SK-N-SH treated with all-trans-retinoic acid at 6 μM for 48 hours (cell line): ENCODE data around the gene BACH2.

ENCODE experiments used
- ATAC-seq: fragments of 200-7000 bp; cut with Tn5 transposase; 3 replicates; pipeline ENCODE4 v1.9.1; 2020; ENCODE audit warnings: mild to moderate bottlenecking, moderate library complexity
- ARNTL ChIP-seq: fragments of 450-650 bp; formaldehyde crosslinking; IDR thresholded peaks from 2 replicates; pipeline ENCODE4 v1.5.0; 2020; ENCODE audit warnings: low read depth, mild to moderate bottlenecking, moderate library complexity, borderline replicate concordance
- CSDC2 ChIP-seq: fragments of 250-450 bp; sonication (Bioruptor Pico); IDR thresholded peaks from 2 replicates; pipeline ENCODE4 v1.5.0; 2020; ENCODE audit warnings: mild to moderate bottlenecking, moderate library complexity
- ESRRG ChIP-seq: fragments of 250-450 bp; sonication (Bioruptor Pico); IDR thresholded peaks from 2 replicates; pipeline ENCODE4 v1.6.1; 2021; ENCODE audit warnings: mild to moderate bottlenecking
- GLIS3 ChIP-seq: fragments of 250-450 bp; sonication (Bioruptor Pico); IDR thresholded peaks from 2 replicates; pipeline ENCODE4 v1.5.0; 2020; ENCODE audit warnings: mild to moderate bottlenecking, moderate library complexity
- ISL1 ChIP-seq: fragments of 250-450 bp; sonication (Bioruptor Pico); IDR thresholded peaks from 2 replicates; pipeline ENCODE4 v2.1.2; 2022; ENCODE audit warnings: mild to moderate bottlenecking, moderate library complexity
- OSR1 ChIP-seq: fragments of 250-450 bp; sonication (Bioruptor Pico); IDR thresholded peaks from 2 replicates; pipeline ENCODE4 v1.8.0; 2022; ENCODE audit warnings: moderate library complexity, mild to moderate bottlenecking, inconsistent platforms
- PPARA ChIP-seq: fragments of 250-450 bp; sonication (Bioruptor Pico); IDR thresholded peaks from 2 replicates; pipeline ENCODE4 v1.5.0; 2020; ENCODE audit warnings: mild to moderate bottlenecking, borderline replicate concordance
- TCF4 ChIP-seq: fragments of 250-450 bp; sonication (Bioruptor Pico); IDR thresholded peaks from 2 replicates; pipeline ENCODE4 v1.8.0; 2021; ENCODE audit warnings: mild to moderate bottlenecking, moderate library complexity, borderline replicate concordance
- TOX ChIP-seq: fragments of 250-450 bp; sonication (Bioruptor Pico); IDR thresholded peaks from 2 replicates; pipeline ENCODE4 v1.8.0; 2021; ENCODE audit warnings: mild to moderate bottlenecking, moderate library complexity, borderline replicate concordance
- ZC3H10 ChIP-seq: fragments of 250-450 bp; sonication (Bioruptor Pico); IDR thresholded peaks from 2 replicates; pipeline ENCODE4 v1.5.1; 2021; ENCODE audit warnings: mild to moderate bottlenecking, moderate library complexity
- ZFP3 ChIP-seq: fragments of 250-450 bp; sonication (Bioruptor Pico); IDR thresholded peaks from 2 replicates; pipeline ENCODE4 v1.5.0; 2020; ENCODE audit warnings: mild to moderate bottlenecking, moderate library complexity
- ZFP30 ChIP-seq: fragments of 450-650 bp; formaldehyde crosslinking; IDR thresholded peaks from 2 replicates; pipeline ENCODE4 v1.5.0; 2022; ENCODE audit warnings: mild to moderate bottlenecking, moderate library complexity
- ZNF565 ChIP-seq: fragments of 450-650 bp; formaldehyde crosslinking; conservative IDR thresholded peaks from 2 replicates; pipeline ENCODE4 v1.5.0; 2020; ENCODE audit warnings: low read depth, mild to moderate bottlenecking, moderate library complexity
- ZNF70 ChIP-seq: fragments of 450-650 bp; formaldehyde crosslinking; IDR thresholded peaks from 2 replicates; pipeline ENCODE4 v1.5.0; 2020; ENCODE audit warnings: mild to moderate bottlenecking, moderate library complexity
- ZNF8 ChIP-seq: fragments of 450-650 bp; formaldehyde crosslinking; IDR thresholded peaks from 2 replicates; pipeline ENCODE4 v1.5.0; 2020; ENCODE audit warnings: mild to moderate bottlenecking, moderate library complexity
- TF ChIP-seq, protein P1 (sequence below): fragments of 250-450 bp; sonication (Bioruptor Pico); IDR thresholded peaks from 2 replicates; pipeline ENCODE4 v1.5.1; 2021; ENCODE audit warnings: mild to moderate bottlenecking, moderate library complexity
- TF ChIP-seq, protein P2 (sequence below): fragments of 250-450 bp; sonication (Bioruptor Pico); IDR thresholded peaks from 2 replicates; pipeline ENCODE4 v1.5.1; 2020; ENCODE audit warnings: low read depth, mild to moderate bottlenecking, moderate library complexity
- TF ChIP-seq, protein P3 (sequence below): fragments of 250-450 bp; sonication (Bioruptor Pico); IDR thresholded peaks from 2 replicates; pipeline ENCODE4 v1.8.0; 2020; ENCODE audit warnings: mild to moderate bottlenecking, moderate library complexity, borderline replicate concordance
- TF ChIP-seq, protein P4 (sequence below): fragments of 250-450 bp; sonication (Bioruptor Pico); IDR thresholded peaks from 2 replicates; pipeline ENCODE4 v1.5.0; 2020; ENCODE audit warnings: mild to moderate bottlenecking, moderate library complexity

BACH2 gene

GRCh38 chr6:90106449-90106848 is 190.2 kb downstream of the BACH2 start:
- ATAC-seq: no peak
- TF ChIP-seq ZC3H10 (CRISPR knock-in tag) (no peak), PPARA (no peak), GLIS3 (CRISPR knock-in tag) (no peak)
- TF ChIP-seq, protein P1, sequence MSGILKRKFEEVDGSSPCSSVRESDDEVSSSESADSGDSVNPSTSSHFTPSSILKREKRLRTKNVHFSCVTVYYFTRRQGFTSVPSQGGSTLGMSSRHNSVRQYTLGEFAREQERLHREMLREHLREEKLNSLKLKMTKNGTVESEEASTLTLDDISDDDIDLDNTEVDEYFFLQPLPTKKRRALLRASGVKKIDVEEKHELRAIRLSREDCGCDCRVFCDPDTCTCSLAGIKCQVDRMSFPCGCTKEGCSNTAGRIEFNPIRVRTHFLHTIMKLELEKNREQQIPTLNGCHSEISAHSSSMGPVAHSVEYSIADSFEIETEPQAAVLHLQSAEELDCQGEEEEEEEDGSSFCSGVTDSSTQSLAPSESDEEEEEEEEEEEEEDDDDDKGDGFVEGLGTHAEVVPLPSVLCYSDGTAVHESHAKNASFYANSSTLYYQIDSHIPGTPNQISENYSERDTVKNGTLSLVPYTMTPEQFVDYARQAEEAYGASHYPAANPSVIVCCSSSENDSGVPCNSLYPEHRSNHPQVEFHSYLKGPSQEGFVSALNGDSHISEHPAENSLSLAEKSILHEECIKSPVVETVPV (CRISPR knock-in tag): no peak

DNA sequence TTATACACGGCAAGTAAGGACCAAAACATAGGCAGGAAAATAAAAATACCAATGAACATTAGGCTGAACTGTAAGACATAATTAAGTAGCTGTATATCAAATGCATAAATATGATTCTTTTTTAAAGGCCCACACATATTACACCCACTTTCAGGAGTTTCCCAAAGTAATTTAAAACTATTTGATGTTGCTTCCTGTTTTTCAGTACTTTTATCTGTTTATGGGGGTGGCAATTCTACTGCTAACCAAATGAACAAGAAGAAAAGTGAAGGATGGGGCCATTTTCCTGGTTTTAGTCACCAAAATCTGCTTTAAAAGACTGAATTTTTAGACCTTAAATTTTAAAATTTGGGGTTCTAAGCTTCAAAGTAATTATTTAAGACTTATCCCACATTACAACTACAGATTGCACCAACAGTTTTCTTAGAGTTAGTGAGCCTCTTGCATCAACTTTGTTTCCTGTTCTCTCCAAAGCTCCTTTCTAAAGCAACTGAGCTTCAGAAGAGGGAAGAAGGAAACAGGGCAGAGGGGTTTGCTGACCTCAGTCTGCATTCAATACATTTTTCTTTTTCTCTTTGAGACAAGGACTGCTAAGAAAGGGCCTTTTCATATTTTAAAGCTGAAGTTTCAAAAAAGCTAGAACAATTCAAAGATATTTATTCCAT is 191.0 kb downstream of the BACH2 start:
- ATAC-seq: no peak
- TF ChIP-seq GLIS3 (CRISPR knock-in tag) (no peak), ZNF8 (CRISPR knock-in tag) (no peak), ZNF565 (CRISPR knock-in tag) (no peak), ISL1 (CRISPR knock-in tag) (no peak), PPARA (no peak)
- TF ChIP-seq, protein P2, sequence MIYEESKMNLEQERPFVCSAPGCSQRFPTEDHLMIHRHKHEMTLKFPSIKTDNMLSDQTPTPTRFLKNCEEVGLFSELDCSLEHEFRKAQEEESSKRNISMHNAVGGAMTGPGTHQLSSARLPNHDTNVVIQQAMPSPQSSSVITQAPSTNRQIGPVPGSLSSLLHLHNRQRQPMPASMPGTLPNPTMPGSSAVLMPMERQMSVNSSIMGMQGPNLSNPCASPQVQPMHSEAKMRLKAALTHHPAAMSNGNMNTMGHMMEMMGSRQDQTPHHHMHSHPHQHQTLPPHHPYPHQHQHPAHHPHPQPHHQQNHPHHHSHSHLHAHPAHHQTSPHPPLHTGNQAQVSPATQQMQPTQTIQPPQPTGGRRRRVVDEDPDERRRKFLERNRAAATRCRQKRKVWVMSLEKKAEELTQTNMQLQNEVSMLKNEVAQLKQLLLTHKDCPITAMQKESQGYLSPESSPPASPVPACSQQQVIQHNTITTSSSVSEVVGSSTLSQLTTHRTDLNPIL (CRISPR knock-in tag): no peak
- TF ChIP-seq, protein P3, sequence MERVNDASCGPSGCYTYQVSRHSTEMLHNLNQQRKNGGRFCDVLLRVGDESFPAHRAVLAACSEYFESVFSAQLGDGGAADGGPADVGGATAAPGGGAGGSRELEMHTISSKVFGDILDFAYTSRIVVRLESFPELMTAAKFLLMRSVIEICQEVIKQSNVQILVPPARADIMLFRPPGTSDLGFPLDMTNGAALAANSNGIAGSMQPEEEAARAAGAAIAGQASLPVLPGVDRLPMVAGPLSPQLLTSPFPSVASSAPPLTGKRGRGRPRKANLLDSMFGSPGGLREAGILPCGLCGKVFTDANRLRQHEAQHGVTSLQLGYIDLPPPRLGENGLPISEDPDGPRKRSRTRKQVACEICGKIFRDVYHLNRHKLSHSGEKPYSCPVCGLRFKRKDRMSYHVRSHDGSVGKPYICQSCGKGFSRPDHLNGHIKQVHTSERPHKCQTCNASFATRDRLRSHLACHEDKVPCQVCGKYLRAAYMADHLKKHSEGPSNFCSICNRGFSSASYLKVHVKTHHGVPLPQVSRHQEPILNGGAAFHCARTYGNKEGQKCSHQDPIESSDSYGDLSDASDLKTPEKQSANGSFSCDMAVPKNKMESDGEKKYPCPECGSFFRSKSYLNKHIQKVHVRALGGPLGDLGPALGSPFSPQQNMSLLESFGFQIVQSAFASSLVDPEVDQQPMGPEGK (CRISPR knock-in tag): no peak

DNA sequence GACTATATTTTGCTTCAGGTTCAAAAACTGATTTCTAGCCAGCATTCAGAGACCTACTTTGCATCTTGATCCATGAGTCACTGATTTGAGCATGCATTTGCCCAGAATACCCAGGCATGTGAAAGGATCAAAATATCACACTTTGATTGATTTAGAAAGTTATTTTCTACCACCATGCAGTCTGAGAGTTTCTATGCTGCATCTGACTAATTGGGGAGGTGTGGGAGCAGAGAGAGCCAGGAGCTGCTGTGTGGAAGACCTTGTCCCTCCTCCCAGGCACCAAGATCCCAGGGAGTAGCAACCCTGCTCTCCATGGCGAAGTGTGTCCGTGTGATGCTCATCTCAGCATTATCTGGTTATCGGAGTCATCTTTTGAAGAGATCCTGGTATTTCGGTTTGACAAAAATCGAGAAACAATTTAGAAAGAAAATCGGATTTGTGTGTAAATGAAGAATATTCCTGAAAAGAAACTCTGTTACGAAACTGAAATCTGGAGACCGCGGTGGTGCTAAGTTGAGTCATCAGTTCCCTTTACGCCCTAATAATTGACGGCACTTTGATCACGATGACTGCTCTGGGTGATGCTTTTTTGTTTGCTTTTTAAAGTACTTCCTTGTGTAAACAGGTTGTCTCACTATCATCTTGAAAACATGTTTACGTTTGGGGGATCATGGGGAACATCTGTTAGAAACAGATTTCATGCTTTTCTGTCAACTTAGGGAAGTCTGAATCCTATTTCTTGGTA is 193.4 kb downstream of the BACH2 start:
- ATAC-seq: no peak
- TF ChIP-seq TCF4 (CRISPR knock-in tag) (no peak), ARNTL (CRISPR knock-in tag) (no peak), TOX (CRISPR knock-in tag) (no peak), ZFP30 (no peak), ZFP3 (no peak), ZC3H10 (CRISPR knock-in tag) (no peak), ISL1 (CRISPR knock-in tag) (no peak), ESRRG (no peak), ZNF70 (no peak), ZNF8 (CRISPR knock-in tag) (no peak), CSDC2 (CRISPR knock-in tag) (no peak), PPARA (no peak), OSR1 (CRISPR knock-in tag) (no peak), ZNF565 (CRISPR knock-in tag) (no peak), GLIS3 (CRISPR knock-in tag) (no peak)
- TF ChIP-seq, protein P1 (CRISPR knock-in tag): no peak
- TF ChIP-seq, protein P3 (CRISPR knock-in tag): no peak
- TF ChIP-seq, protein P4, sequence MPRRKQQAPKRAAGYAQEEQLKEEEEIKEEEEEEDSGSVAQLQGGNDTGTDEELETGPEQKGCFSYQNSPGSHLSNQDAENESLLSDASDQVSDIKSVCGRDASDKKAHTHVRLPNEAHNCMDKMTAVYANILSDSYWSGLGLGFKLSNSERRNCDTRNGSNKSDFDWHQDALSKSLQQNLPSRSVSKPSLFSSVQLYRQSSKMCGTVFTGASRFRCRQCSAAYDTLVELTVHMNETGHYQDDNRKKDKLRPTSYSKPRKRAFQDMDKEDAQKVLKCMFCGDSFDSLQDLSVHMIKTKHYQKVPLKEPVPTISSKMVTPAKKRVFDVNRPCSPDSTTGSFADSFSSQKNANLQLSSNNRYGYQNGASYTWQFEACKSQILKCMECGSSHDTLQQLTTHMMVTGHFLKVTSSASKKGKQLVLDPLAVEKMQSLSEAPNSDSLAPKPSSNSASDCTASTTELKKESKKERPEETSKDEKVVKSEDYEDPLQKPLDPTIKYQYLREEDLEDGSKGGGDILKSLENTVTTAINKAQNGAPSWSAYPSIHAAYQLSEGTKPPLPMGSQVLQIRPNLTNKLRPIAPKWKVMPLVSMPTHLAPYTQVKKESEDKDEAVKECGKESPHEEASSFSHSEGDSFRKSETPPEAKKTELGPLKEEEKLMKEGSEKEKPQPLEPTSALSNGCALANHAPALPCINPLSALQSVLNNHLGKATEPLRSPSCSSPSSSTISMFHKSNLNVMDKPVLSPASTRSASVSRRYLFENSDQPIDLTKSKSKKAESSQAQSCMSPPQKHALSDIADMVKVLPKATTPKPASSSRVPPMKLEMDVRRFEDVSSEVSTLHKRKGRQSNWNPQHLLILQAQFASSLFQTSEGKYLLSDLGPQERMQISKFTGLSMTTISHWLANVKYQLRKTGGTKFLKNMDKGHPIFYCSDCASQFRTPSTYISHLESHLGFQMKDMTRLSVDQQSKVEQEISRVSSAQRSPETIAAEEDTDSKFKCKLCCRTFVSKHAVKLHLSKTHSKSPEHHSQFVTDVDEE (CRISPR knock-in tag): no peak
- TF ChIP-seq, protein P2 (CRISPR knock-in tag): no peak
- TF ChIP-seq, all 23 proteins: peak for 0
